Measurements from ENCODE around the gene SLC9C1.

The SLC9C1 gene

GRCh38 chr3:112109322-112109721, 184.7 kb downstream of the SLC9C1 start:
- TF ChIP-seq GATA2 (IDR thresholded peaks at IDR 0.05; ENCODE audit: low read depth, low read length) = no peak
- no peak for TF ChIP-seq GATA3 (IDR thresholded peaks at IDR 0.05; ENCODE audit: low read depth, low read length)

- TF ChIP-seq GATA2 (IDR thresholded peaks at IDR 0.05; ENCODE audit: low read depth, low read length) (no peak), GATA3 (IDR thresholded peaks at IDR 0.05; ENCODE audit: low read depth, low read length) (no peak)
Measured at GRCh38 chr3:112104774-112105173, 189.2 kb downstream of the SLC9C1 start.

- TF ChIP-seq GATA3 (IDR thresholded peaks at IDR 0.05; ENCODE audit: low read depth, low read length) = no peak
- TF ChIP-seq GATA2 (IDR thresholded peaks at IDR 0.05; ENCODE audit: low read depth, low read length) = no peak
Measured at GRCh38 chr3:112101916-112102315, 192.1 kb downstream of the SLC9C1 start.

DNA sequence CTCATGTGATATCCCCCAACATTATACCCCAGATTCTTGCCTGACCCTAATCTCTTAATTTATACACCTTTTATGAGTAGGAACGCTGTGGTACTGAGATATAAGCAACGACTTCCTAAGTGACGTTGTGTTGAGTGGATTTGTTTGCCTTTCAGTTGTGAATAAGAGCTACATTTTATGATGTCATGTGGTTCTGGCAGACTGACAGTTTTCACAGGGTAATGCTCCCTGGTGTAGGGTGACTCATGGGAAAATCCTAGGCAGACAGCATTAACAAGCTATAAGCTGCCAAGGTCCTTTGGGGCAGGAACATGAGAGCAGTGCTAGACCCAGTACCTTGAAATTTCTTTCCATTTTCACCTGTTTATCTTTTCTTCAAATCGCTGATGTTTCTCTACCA, 196.6 kb downstream of the SLC9C1 start:
- no peak for TF ChIP-seq GATA3 (IDR thresholded peaks at IDR 0.05; ENCODE audit: low read depth, low read length)
- no peak for TF ChIP-seq GATA2 (IDR thresholded peaks at IDR 0.05; ENCODE audit: low read depth, low read length)

GRCh38 chr3:112096176-112096575, 197.8 kb downstream of the SLC9C1 start:
- TF ChIP-seq GATA3 (IDR thresholded peaks at IDR 0.05; ENCODE audit: low read depth, low read length) = no peak
- no peak for TF ChIP-seq GATA2 (IDR thresholded peaks at IDR 0.05; ENCODE audit: low read depth, low read length)

- no peak for TF ChIP-seq GATA3 (IDR thresholded peaks at IDR 0.05; ENCODE audit: low read depth, low read length)
- TF ChIP-seq GATA2 (IDR thresholded peaks at IDR 0.05; ENCODE audit: low read depth, low read length) = no peak
Measured at GRCh38 chr3:112095731-112096130, 198.3 kb downstream of the SLC9C1 start.

DNA sequence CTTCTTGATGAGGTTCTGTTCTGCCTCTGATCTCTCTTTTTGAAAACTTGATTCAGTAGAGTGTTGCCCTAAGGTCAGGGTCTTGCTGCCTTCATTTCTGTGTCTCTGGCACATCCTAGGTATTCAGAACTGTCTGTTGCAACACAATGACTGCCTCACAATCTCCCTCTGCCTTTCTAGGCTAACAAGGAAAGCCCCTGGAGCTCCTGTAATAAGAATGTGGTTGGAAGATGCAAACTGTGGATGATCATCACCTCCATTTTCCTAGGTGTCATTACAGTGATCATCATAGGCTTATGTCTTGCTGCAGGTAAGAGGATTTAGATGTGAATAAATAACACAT, 200.9 kb downstream of the SLC9C1 start:
- TF ChIP-seq GATA3 (IDR thresholded peaks at IDR 0.05; ENCODE audit: low read depth, low read length) (no peak), GATA2 (IDR thresholded peaks at IDR 0.05; ENCODE audit: low read depth, low read length) (no peak)

GRCh38 chr3:112092496-112093179, 201.4 kb downstream of the SLC9C1 start:
- no peak for TF ChIP-seq GATA2 (IDR thresholded peaks at IDR 0.05; ENCODE audit: low read depth, low read length)
- no peak for TF ChIP-seq GATA3 (IDR thresholded peaks at IDR 0.05; ENCODE audit: low read depth, low read length)

- TF ChIP-seq GATA3 (IDR thresholded peaks at IDR 0.05; ENCODE audit: low read depth, low read length) (no peak), GATA2 (IDR thresholded peaks at IDR 0.05; ENCODE audit: low read depth, low read length) (no peak)
Measured at GRCh38 chr3:112090887-112091586, 203.0 kb downstream of the SLC9C1 start.

Measured in SH-SY5Y (cell line).